SU-DHL-6 (cell line): ENCODE measurements around the gene DNMBP.

Experiments used
- EZH2phosphoT487 ChIP-seq: fragments of 200-600 bp; sonication (generic), shearing (Covaris generic); conservative IDR thresholded peaks from 2 replicates; pipeline ENCODE4 v1.6.1; 2018; ENCODE audit warnings: mild to moderate bottlenecking, antibody characterized with exemption, low read length, moderate library complexity, mixed read lengths
- TF ChIP-seq, protein P1 (sequence below): fragments of 200-600 bp; sonication (generic); IDR thresholded peaks from one replicate; pipeline ENCODE4 v1.5.1; 2017; ENCODE audit warnings: antibody characterized with exemption, mild to moderate bottlenecking, low read length, moderate library complexity; ENCODE audit not compliant: insufficient read depth, poor library complexity, severe bottlenecking

DNA sequence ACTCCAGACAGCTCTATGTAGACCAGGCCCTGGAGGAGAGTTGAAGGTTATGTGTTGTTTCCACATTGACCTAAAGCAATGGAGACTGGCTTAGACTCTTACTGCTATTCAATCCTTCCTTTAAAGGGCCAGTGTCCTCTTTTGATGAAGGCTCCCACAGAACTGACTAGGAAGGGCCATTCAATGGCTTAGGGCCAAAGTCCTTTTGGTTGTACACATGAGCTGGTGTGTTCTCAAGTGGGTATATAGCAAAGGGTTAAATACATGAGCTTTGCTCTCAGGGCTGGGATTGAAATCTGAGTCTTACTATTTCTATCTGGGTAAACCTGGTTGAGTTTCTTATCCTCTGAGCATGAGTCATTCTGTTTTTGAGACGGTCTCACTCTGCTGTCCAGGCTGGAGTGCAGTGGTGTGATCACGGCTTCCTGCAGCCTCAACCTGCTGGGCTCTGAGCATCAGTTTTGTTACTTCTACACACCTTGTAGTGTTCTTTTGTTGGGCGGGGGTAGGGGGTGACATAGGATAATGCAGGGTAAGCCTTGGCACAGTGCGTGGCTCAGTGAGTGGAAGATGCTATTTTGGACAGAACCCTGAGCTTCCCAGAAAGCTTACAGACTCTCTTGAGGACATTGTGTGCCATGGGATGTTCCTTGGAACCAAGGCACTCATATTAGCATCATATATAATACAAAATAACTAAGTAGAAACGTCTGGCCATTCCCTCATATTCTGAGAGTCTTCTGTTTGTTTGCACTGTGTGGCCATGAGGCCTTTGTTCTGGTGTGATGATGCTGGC lies 137.2 kb downstream of the DNMBP start:
- TF ChIP-seq, protein P1, sequence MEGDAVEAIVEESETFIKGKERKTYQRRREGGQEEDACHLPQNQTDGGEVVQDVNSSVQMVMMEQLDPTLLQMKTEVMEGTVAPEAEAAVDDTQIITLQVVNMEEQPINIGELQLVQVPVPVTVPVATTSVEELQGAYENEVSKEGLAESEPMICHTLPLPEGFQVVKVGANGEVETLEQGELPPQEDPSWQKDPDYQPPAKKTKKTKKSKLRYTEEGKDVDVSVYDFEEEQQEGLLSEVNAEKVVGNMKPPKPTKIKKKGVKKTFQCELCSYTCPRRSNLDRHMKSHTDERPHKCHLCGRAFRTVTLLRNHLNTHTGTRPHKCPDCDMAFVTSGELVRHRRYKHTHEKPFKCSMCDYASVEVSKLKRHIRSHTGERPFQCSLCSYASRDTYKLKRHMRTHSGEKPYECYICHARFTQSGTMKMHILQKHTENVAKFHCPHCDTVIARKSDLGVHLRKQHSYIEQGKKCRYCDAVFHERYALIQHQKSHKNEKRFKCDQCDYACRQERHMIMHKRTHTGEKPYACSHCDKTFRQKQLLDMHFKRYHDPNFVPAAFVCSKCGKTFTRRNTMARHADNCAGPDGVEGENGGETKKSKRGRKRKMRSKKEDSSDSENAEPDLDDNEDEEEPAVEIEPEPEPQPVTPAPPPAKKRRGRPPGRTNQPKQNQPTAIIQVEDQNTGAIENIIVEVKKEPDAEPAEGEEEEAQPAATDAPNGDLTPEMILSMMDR: no peak
- no peak for TF ChIP-seq EZH2phosphoT487
